Loucy (cell line): ENCODE data around the gene BLVRA.

Experiments used
- H2AFZ ChIP-seq: fragments of 200-600 bp; sonication (generic); 2 replicates; pipeline ENCODE4 v1.6.0; 2016; ENCODE audit warnings: antibody characterized with exemption, mild to moderate bottlenecking, low read length, moderate library complexity
- H3F3A ChIP-seq: fragments of 200-600 bp; 2 replicates; pipeline ENCODE4 v1.6.0; 2016; ENCODE audit warnings: antibody characterized with exemption, low read depth, mild to moderate bottlenecking
- H3K27me3 ChIP-seq: fragments of 200-600 bp; sonication (generic); 2 replicates; pipeline ENCODE4 v1.6.1; 2014; ENCODE audit warnings: low read length, mild to moderate bottlenecking; ENCODE audit not compliant: insufficient read depth, poor library complexity, severe bottlenecking
- H3K36me3 ChIP-seq: fragments of 200-600 bp; sonication (generic); 2 replicates; pipeline ENCODE4 v1.6.1; 2016; ENCODE audit warnings: low read length; ENCODE audit not compliant: insufficient read depth
- H3K4me1 ChIP-seq: fragments of 200-600 bp; sonication (generic); 2 replicates; pipeline ENCODE4 v1.5.1; 2014; ENCODE audit warnings: low read length, mild to moderate bottlenecking; ENCODE audit not compliant: insufficient read depth, poor library complexity, severe bottlenecking
- H3K4me2 ChIP-seq: fragments of 200-600 bp; sonication (generic); 2 replicates; pipeline ENCODE4 v1.6.0; 2014; ENCODE audit warnings: antibody characterized with exemption, low read length, low read depth, mild to moderate bottlenecking; ENCODE audit not compliant: poor library complexity, severe bottlenecking
- H3K4me3 ChIP-seq: fragments of 200-600 bp; sonication (generic); 2 replicates; pipeline ENCODE4 v1.5.1; 2014; ENCODE audit warnings: low read length, mild to moderate bottlenecking, mixed read lengths; ENCODE audit not compliant: poor library complexity, severe bottlenecking
- H3K79me2 ChIP-seq: fragments of 200-600 bp; sonication (generic); 2 replicates; pipeline ENCODE4 v1.6.1; 2014; ENCODE audit warnings: low read length; ENCODE audit not compliant: insufficient read depth
- H3K9ac ChIP-seq: fragments of 200-600 bp; sonication (generic); 2 replicates; pipeline ENCODE4 v1.6.0; 2014; ENCODE audit warnings: mild to moderate bottlenecking, low read depth, low read length, moderate library complexity; ENCODE audit not compliant: poor library complexity, severe bottlenecking
- H3K9me2 ChIP-seq: fragments of 200-600 bp; sonication (generic); replicated peaks from 2 replicates; pipeline ENCODE4 v1.6.1; 2016; ENCODE audit warnings: low read depth, low read length, mixed read lengths
- H3K9me3 ChIP-seq: fragments of 200-600 bp; sonication (generic); 2 replicates; pipeline ENCODE4 v1.6.1; 2014; ENCODE audit warnings: mild to moderate bottlenecking, antibody characterized with exemption, low read length, low read depth; ENCODE audit not compliant: insufficient read depth
- H4K20me1 ChIP-seq: fragments of 200-600 bp; sonication (generic); 2 replicates; pipeline ENCODE4 v1.6.0; 2014; ENCODE audit warnings: antibody characterized with exemption, low read length, mild to moderate bottlenecking; ENCODE audit not compliant: insufficient read depth, poor library complexity, severe bottlenecking
- EZH2phosphoT487 ChIP-seq: fragments of 200-600 bp; IDR thresholded peaks from 2 replicates; pipeline ENCODE4 v1.6.1; 2018; ENCODE audit warnings: antibody characterized with exemption, mild to moderate bottlenecking, moderate library complexity, borderline replicate concordance
- TF ChIP-seq, protein P1 (sequence below): fragments of 200-600 bp; sonication (generic); conservative IDR thresholded peaks from 2 replicates; pipeline ENCODE4 v1.5.1; 2014; ENCODE audit warnings: mild to moderate bottlenecking, antibody characterized with exemption, low read length

BLVRA gene

DNA sequence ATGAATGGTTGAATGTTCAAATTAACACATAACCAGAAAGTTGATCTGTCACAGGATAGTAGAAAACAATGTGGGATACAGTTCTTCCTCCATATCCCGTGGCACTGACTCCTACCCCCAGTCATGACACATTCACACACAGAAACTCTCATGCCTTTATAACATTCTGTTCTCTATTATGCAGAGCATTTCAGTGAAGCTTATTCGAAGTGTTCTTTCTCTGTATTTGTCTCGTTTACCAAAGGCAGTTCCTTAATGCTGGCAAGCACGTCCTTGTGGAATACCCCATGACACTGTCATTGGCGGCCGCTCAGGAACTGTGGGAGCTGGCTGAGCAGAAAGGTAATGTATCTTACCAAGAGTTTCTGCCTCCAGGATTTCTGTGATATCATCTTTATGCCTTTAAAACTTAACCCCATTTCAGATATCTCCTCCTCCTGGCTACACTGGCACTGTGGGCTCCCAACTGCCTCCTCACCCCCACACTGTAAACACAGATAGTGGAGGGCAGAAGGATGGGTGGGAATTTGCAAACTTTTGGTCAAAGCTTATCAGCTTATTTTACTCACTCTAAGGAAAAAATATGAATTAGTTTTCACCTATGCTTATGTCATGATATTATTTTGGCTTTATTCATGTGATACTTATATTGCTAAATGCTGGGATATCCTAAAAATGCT lies 34.1 kb downstream of the BLVRA start:
- Histone ChIP-seq H3K9me3 (no peaks in the 10 kb centered on the region), H2AFZ (no peak overlapping the region), H4K20me1 (no peaks in the 10 kb centered on the region), H3K4me2 (no peak overlapping the region), H3F3A (no peaks in the 10 kb centered on the region), H3K4me3 (no peak overlapping the region), H3K79me2 (no peaks in the 10 kb centered on the region), H3K9ac (no peak overlapping the region), H3K4me1 (no peaks in the 10 kb centered on the region), H3K9me2 (no peaks in the 10 kb centered on the region), H3K36me3 (no peaks in the 10 kb centered on the region), H3K27me3 (no peaks in the 10 kb centered on the region)
- TF ChIP-seq EZH2phosphoT487 = no peak
- TF ChIP-seq, protein P1, sequence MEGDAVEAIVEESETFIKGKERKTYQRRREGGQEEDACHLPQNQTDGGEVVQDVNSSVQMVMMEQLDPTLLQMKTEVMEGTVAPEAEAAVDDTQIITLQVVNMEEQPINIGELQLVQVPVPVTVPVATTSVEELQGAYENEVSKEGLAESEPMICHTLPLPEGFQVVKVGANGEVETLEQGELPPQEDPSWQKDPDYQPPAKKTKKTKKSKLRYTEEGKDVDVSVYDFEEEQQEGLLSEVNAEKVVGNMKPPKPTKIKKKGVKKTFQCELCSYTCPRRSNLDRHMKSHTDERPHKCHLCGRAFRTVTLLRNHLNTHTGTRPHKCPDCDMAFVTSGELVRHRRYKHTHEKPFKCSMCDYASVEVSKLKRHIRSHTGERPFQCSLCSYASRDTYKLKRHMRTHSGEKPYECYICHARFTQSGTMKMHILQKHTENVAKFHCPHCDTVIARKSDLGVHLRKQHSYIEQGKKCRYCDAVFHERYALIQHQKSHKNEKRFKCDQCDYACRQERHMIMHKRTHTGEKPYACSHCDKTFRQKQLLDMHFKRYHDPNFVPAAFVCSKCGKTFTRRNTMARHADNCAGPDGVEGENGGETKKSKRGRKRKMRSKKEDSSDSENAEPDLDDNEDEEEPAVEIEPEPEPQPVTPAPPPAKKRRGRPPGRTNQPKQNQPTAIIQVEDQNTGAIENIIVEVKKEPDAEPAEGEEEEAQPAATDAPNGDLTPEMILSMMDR = no peak

GRCh38 chr7:43799605-43800004 lies 41.1 kb downstream of the BLVRA start:
- H3K27me3 ChIP-seq = no peaks in the 10 kb centered on the region
- H3K4me3 ChIP-seq = no peak overlapping the region
- no peaks in the 10 kb centered on the region for H3K9me2 ChIP-seq
- no peak overlapping the region for H3K4me2 ChIP-seq
- TF ChIP-seq, protein P1 = no peak
- no peak for TF ChIP-seq EZH2phosphoT487
- no peaks in the 10 kb centered on the region for H3K9me3 ChIP-seq
- no peaks in the 10 kb centered on the region for H3F3A ChIP-seq
- H3K9ac ChIP-seq = no peak overlapping the region
- H3K4me1 ChIP-seq = no peaks in the 10 kb centered on the region
- H3K36me3 ChIP-seq = no peaks in the 10 kb centered on the region
- H2AFZ ChIP-seq = no peak overlapping the region
- H3K79me2 ChIP-seq = no peaks in the 10 kb centered on the region
- no peaks in the 10 kb centered on the region for H4K20me1 ChIP-seq

DNA sequence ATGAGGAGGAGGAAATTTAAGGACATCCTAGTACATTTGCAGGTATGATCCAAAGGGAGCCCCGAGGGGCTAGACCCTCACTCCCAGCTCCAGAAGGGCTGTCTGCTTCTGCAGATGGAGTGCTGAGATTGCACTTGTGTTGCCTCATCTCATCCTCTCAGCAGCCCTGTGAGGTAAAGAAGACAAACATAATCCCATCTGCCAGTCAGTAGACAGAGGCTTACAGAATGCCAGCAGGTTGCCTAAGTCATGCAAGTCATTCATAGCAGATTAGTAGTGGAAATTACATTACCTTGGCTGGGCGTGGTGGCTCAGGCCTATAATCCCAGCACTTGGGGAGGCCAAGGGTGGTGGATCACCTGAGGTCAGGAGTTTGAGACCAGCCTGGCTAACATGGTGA lies 45.4 kb downstream of the BLVRA start:
- H3K9me2 ChIP-seq = no peaks in the 10 kb centered on the region
- no peaks in the 10 kb centered on the region for H3K4me1 ChIP-seq
- H3K36me3 ChIP-seq = no peaks in the 10 kb centered on the region
- no peak overlapping the region for H3K4me2 ChIP-seq
- no peaks in the 10 kb centered on the region for H4K20me1 ChIP-seq
- H2AFZ ChIP-seq = no peak overlapping the region
- no peaks in the 10 kb centered on the region for H3K27me3 ChIP-seq
- H3K79me2 ChIP-seq = no peaks in the 10 kb centered on the region
- no peaks in the 10 kb centered on the region for H3K9me3 ChIP-seq
- no peaks in the 10 kb centered on the region for H3F3A ChIP-seq
- no peak overlapping the region for H3K4me3 ChIP-seq
- no peak overlapping the region for H3K9ac ChIP-seq
- TF ChIP-seq EZH2phosphoT487 = no peak
- TF ChIP-seq, protein P1 = no peak
